H1 (cell line): ENCODE measurements around the gene CDX2. TPM values are rescaled to one million over a fixed set of nuclear protein-coding genes. Genes with fewer than 3 reads are reported as not detected.

Experiments
- BRCA1 ChIP-seq: IDR thresholded peaks from 2 replicates; pipeline ENCODE4 v1.6.1; 2012; ENCODE audit warnings: low read depth, low read length, improper control_type of control experiment
- HDAC2 ChIP-seq, 2 experiments: fragments of 300-600 bp in 1 of 2; sonication (generic) in 1 of 2; IDR thresholded peaks; 2 replicates each; pipeline ENCODE4 v1.6.1; 2011 to 2012; ENCODE audit warnings: low read depth in 2 of 2, low read length in 2 of 2, mild to moderate bottlenecking in 2 of 2, moderate library complexity in 2 of 2, borderline replicate concordance in 1 of 2, inconsistent platforms in 1 of 2
- POLR2AphosphoS5 ChIP-seq: IDR thresholded peaks from 2 replicates; pipeline ENCODE4 v1.6.1; 2011; ENCODE audit warnings: low read depth, low read length
- SIX5 ChIP-seq: IDR thresholded peaks from 2 replicates; pipeline ENCODE4 v1.6.1; 2011; ENCODE audit warnings: mild to moderate bottlenecking, low read depth, low read length
- SP1 ChIP-seq: IDR thresholded peaks from 2 replicates; pipeline ENCODE4 v1.6.1; 2011; ENCODE audit warnings: low read depth, low read length
- SP4 ChIP-seq: IDR thresholded peaks from 2 replicates; pipeline ENCODE4 v1.6.1; 2012; ENCODE audit warnings: low read length, inconsistent platforms
- SRF ChIP-seq: IDR thresholded peaks from 2 replicates; pipeline ENCODE4 v1.6.1; 2011; ENCODE audit warnings: mild to moderate bottlenecking, low read depth, low read length, moderate library complexity
- TAF7 ChIP-seq: optimal IDR thresholded peaks from 2 replicates; pipeline ENCODE3; 2011; ENCODE audit warnings: low read depth, mild to moderate bottlenecking, inconsistent platforms, low read length, moderate library complexity, borderline replicate concordance
- TEAD4 ChIP-seq: IDR thresholded peaks from 2 replicates; pipeline ENCODE4 v1.6.1; 2012; ENCODE audit warnings: low read depth, low read length, inconsistent platforms, mixed read lengths
- YY1 ChIP-seq: IDR thresholded peaks from 2 replicates; pipeline ENCODE4 v1.6.1; 2011; ENCODE audit warnings: low read depth, mild to moderate bottlenecking, low read length
- polyA plus RNA-seq, 7 experiments: library from polyadenylated mRNA; depleted of rRNA in 3 of 7; stranded (reverse) in 5 of 7; unstranded in 2 of 7; fragments of >200 nt in 5 of 7; fragments of 200-250 nt in 2 of 7; gene quantifications; 1 replicate in 5 of 7; 2 replicates in 1 of 7; 4 replicates in 1 of 7; pipeline versions ENCODE4 v1.2.1 to v1.2.3, GENCODE V29; 2011 to 2013; ENCODE audit warnings: missing spikeins in 2 of 7, mixed read lengths in 2 of 7
- total RNA-seq: library from RNA; stranded (reverse); fragmentation: NEBNext Ultra II Directional; extraction: Animal tissue kit (Norgen Biotek cat#: 25700); gene quantifications from 2 replicates; pipeline ENCODE4 v1.2.1, GENCODE V29; 2021
- TF ChIP-seq, protein P1 (sequence below): fragments of 300-600 bp; sonication (generic); IDR thresholded peaks from 2 replicates; pipeline ENCODE4 v1.7.1; 2012; ENCODE audit warnings: low read length, moderate library complexity, mild to moderate bottlenecking, inconsistent platforms; ENCODE audit not compliant: insufficient replicate concordance

CDX2 gene
- total and polyA plus RNA-seq, 2 of the 8 experiments (the other 6 are each of a cell fraction or from before 2014, with no cell fraction given), result 0.09 TPM; not detected in 1

DNA sequence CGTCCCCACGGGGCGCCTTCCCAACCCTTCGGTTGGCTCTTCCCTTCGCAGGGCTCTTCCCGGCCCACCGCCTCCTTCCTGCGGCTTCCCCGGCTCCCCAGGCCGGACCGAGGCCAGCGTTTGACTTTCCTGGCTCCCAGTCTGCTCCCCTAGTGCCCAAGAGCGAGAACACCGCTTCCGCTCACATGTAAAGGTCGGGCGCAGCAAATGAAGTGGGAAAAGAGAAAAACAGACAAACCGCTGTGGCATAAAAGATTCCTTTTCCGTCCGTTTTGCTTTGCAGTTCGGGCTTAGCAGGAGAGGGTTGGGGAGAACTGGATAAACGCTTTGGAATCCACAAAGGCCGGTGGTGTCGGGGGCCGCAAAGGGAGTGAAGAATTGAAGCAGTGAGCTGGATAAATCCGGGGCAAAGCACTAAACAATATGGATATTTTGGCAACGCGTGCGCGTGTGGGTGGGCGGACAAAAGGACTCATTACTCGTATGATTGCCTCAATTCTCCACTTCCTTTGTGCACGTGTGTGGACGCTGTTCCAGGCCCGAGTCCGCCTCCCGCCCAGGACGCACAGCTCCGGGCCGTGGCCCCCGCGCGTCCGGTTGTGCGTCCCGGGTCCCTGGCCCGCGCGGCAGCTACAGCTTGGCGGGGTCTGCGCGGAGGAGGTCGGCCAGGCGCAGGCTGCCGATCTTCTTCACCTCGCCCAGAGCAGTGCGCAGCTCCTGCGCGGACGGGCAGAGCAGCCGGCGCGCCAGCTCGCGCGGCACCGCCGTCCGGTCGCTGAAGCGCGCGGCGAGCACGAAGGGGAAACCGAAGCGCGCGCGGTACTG, 8.6 kb upstream of the CDX2 start (continued):
- TF ChIP-seq HDAC2 (IDR thresholded peaks at IDR 0.05; ENCODE audit: borderline replicate concordance in 1 of 2, low read depth in 2 of 2, low read length in 2 of 2) (no peak), SIX5 (no peak), SP4 (no peak), SRF (no peak), POLR2AphosphoS5 (no peak), SP1 (no peak), YY1 (no peak), TAF7 (no peak), BRCA1 (no peak), TEAD4 (no peak)
- TF ChIP-seq, protein P1, sequence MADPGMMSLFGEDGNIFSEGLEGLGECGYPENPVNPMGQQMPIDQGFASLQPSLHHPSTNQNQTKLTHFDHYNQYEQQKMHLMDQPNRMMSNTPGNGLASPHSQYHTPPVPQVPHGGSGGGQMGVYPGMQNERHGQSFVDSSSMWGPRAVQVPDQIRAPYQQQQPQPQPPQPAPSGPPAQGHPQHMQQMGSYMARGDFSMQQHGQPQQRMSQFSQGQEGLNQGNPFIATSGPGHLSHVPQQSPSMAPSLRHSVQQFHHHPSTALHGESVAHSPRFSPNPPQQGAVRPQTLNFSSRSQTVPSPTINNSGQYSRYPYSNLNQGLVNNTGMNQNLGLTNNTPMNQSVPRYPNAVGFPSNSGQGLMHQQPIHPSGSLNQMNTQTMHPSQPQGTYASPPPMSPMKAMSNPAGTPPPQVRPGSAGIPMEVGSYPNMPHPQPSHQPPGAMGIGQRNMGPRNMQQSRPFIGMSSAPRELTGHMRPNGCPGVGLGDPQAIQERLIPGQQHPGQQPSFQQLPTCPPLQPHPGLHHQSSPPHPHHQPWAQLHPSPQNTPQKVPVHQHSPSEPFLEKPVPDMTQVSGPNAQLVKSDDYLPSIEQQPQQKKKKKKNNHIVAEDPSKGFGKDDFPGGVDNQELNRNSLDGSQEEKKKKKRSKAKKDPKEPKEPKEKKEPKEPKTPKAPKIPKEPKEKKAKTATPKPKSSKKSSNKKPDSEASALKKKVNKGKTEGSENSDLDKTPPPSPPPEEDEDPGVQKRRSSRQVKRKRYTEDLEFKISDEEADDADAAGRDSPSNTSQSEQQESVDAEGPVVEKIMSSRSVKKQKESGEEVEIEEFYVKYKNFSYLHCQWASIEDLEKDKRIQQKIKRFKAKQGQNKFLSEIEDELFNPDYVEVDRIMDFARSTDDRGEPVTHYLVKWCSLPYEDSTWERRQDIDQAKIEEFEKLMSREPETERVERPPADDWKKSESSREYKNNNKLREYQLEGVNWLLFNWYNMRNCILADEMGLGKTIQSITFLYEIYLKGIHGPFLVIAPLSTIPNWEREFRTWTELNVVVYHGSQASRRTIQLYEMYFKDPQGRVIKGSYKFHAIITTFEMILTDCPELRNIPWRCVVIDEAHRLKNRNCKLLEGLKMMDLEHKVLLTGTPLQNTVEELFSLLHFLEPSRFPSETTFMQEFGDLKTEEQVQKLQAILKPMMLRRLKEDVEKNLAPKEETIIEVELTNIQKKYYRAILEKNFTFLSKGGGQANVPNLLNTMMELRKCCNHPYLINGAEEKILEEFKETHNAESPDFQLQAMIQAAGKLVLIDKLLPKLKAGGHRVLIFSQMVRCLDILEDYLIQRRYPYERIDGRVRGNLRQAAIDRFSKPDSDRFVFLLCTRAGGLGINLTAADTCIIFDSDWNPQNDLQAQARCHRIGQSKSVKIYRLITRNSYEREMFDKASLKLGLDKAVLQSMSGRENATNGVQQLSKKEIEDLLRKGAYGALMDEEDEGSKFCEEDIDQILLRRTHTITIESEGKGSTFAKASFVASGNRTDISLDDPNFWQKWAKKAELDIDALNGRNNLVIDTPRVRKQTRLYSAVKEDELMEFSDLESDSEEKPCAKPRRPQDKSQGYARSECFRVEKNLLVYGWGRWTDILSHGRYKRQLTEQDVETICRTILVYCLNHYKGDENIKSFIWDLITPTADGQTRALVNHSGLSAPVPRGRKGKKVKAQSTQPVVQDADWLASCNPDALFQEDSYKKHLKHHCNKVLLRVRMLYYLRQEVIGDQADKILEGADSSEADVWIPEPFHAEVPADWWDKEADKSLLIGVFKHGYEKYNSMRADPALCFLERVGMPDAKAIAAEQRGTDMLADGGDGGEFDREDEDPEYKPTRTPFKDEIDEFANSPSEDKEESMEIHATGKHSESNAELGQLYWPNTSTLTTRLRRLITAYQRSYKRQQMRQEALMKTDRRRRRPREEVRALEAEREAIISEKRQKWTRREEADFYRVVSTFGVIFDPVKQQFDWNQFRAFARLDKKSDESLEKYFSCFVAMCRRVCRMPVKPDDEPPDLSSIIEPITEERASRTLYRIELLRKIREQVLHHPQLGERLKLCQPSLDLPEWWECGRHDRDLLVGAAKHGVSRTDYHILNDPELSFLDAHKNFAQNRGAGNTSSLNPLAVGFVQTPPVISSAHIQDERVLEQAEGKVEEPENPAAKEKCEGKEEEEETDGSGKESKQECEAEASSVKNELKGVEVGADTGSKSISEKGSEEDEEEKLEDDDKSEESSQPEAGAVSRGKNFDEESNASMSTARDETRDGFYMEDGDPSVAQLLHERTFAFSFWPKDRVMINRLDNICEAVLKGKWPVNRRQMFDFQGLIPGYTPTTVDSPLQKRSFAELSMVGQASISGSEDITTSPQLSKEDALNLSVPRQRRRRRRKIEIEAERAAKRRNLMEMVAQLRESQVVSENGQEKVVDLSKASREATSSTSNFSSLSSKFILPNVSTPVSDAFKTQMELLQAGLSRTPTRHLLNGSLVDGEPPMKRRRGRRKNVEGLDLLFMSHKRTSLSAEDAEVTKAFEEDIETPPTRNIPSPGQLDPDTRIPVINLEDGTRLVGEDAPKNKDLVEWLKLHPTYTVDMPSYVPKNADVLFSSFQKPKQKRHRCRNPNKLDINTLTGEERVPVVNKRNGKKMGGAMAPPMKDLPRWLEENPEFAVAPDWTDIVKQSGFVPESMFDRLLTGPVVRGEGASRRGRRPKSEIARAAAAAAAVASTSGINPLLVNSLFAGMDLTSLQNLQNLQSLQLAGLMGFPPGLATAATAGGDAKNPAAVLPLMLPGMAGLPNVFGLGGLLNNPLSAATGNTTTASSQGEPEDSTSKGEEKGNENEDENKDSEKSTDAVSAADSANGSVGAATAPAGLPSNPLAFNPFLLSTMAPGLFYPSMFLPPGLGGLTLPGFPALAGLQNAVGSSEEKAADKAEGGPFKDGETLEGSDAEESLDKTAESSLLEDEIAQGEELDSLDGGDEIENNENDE, result no peak
